NCI-H1930 (cell line): ENCODE results near the gene PLEKHN1.

Experiments
- DNase-seq, 2 experiments: peaks; one replicate each; lab custom pipeline; 2025; lab: John Stamatoyannopoulos, UW

The PLEKHN1 gene

DNA sequence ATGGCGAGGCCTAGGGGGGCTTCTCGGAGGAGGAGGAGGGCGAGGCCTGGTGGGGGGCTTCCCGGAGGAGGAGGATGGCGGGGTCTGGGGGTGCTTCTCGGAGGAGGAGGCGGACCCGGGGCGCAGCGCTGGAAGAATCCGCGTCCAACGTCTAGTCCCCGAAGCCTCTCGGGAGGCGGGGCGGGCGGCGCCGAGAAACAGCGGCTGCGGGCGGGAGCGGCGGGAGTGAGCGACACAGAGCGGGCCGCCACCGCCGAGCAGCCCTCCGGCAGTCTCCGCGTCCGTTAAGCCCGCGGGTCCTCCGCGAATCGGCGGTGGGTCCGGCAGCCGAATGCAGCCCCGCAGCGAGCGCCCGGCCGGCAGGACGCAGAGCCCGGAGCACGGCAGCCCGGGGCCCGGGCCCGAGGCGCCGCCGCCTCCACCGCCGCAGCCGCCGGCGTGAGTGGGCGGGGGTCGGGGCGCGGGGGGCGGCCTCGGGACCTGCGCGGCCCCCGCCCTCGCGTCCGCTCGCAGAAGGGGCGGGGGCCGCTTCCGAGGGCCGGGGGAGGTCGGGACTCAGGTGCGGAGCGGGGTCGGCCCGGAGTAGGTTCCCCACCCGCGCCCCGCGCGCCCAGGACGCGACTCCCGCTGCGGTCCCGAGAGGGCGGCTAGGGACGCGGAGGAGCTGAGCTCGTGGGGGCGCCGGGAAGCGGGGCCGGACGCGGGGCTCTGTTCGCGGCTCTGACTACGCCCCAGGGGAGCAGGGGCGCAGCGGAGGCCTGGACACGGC is 5.7 kb upstream of the PLEKHN1 start, which contains the start of gene KLHL17:
Gene KLHL17, plus strand, starts transcription at position 222 of the 769 bp plus-strand sequence. Its CDS starts 110 bp downstream, at position 332.
- DNase-seq: peak; percentile 63 to 65

DNA sequence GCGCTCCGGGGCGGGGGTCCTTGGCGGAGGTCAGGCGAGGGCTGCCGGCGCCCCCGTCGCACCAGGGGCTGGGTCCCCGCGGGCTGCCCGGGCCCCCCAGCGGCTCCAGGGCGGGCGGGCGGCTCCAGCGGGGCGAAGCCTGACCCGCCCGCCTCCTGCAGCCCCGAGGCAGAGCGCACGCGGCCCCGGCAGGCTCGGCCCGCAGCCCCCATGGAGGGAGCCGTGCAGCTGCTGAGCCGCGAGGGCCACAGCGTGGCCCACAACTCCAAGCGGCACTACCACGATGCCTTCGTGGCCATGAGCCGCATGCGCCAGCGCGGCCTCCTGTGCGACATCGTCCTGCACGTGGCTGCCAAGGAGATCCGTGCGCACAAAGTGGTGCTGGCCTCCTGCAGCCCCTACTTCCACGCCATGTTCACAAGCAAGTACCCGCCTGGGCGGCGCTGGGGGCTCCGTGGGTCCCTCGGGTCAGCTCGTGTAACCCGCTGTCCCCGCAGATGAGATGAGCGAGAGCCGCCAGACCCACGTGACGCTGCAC is 5.1 kb upstream of the PLEKHN1 start:
- no peak for DNase-seq

DNA sequence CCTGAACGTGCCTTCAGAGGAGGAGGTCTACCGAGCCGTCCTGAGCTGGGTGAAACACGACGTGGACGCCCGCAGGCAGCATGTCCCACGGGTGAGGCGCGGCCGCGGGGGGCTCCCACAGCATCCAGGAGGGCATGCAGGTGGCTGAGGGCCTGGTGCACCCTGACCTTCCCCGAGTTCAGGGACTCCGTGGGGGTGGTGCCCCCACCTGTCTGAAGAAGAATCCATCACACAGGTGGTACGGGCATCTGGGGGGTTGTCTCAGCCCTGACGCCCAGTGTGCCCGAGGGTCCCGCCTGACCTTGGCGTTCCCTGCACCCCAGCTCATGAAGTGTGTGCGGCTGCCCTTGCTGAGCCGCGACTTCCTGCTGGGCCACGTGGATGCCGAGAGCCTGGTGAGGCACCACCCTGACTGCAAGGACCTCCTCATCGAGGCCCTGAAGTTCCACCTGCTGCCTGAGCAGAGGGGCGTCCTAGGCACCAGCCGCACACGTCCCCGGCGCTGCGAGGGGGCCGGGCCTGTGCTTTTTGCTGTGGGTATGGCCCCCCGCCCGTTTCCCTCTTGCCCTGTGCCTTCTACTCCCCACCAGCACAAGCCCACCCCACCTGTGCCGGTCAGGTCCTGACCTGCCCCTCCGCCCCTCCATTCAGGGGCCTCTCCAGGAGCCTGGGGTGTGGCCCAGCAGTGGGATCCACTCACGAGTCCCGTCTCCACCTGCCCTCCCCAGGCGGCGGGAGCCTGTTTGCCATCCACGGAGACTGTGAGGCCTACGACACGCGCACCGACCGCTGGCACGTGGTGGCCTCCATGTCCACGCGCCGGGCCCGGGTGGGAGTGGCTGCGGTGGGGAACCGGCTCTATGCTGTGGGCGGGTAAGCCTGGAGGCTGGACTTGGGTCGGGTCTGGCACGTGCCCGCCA is 3.6 kb upstream of the PLEKHN1 start:
- DNase-seq: no peak

DNA sequence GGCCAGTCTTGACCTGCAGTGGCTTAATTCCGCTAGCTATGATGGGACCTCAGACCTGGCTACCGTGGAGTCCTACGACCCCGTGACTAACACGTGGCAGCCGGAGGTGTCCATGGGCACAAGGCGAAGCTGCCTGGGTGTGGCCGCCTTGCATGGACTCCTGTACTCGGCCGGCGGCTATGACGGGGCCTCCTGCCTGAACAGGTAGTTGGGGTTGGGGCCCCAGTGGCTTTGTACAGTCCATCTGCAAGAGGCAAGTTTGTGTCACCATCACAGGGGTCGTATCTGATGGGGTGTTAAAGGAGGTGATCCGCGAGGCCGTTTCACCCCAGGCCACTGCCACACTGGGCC is 3.0 kb upstream of the PLEKHN1 start:
- DNase-seq: no peak

DNA sequence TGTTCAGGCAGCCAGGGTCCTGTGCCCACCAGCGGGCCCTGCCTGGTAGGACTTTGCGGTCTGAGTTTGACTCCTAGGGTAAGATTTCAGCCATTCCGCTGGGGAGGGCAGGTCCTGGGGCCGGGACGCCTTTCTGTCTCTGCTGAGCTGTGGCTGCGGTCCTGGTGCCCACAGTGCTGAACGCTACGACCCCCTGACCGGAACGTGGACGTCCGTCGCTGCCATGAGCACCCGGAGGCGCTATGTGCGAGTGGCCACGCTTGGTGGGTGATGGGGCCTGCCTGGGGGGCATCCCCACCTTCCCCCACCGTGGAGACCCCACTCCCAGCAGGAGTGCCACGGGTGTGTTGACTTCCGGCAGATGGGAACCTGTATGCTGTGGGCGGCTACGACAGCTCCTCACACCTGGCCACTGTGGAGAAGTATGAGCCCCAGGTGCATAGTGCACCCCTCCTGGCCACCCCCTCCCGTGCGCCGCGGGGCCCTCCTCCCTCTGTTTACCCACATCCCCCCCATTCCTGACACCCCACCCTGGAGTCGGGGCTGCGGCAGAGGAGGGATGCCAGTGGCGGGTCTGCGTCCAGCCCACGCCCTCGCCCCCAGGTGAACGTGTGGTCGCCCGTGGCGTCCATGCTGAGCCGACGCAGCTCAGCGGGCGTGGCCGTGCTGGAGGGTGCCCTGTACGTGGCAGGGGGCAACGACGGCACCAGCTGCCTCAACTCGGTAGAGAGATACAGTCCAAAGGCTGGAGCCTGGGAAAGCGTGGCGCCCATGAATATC is 2.3 kb upstream of the PLEKHN1 start:
- no peak for DNase-seq

DNA sequence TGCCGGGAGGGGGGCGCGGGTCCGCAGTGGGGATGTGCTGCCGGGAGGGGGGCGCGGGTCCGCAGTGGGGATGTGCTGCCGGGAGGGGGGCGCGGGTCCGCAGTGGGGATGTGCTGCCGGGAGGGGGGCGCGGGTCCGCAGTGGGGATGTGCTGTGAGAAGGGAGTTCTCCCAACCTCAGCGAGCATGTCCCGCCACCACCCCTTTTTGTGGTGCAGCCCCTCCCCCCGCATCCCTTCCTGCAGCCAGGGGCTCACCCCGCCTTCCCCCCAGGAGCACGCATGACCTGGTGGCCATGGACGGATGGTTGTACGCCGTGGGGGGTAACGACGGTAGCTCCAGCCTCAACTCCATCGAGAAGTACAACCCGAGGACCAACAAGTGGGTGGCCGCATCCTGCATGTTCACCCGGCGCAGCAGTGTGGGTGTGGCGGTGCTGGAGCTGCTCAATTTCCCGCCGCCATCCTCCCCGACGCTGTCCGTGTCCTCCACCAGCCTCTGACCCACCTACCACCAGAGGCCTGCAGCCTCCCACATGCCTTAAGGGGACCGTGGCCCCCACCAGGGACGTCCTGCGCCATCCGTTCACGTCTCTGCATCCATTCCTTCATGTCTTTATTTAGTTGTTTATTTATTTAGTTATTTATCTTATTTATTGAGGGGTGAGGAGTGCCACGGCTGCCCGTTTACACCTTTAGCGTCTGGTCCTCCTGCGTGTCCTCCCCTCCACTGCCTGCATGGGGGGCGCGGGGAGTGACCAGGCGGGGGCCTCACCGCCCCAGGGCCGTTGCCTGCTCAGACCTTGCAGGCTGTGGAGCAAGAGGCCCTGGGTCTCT is 1.4 kb upstream of the PLEKHN1 start:
- no peak for DNase-seq

DNA sequence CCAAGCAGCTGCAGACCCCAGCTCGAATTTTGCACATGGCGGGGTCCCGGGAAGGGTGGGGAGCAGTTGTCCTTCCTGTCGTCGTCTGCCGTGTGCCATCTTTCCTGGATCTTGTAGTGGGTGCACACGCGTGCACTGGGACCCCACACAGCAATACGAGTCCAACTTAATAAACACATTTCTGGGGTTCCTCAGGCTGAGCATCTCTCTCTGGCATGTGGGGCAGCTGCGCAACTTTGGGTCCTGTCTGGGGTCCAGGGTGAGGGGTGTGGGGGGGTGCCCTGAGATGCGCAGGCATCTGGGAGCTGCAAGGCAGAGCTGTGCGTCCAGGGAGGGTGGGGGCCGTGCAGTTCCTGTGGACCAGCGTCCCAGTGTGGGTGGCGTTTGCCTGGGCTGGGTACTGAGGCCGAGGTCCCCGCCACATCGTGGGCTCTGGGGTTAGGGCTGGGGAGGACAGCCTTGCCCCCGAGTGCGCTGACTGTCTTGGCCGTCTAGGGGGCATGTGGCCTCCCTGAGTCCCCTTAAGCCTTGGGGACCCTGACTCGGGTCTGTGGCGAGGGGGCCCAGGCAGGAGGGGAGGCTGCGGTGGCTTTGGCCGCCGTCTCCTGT is 652 bp upstream of the PLEKHN1 start:
- DNase-seq: no peak

DNA sequence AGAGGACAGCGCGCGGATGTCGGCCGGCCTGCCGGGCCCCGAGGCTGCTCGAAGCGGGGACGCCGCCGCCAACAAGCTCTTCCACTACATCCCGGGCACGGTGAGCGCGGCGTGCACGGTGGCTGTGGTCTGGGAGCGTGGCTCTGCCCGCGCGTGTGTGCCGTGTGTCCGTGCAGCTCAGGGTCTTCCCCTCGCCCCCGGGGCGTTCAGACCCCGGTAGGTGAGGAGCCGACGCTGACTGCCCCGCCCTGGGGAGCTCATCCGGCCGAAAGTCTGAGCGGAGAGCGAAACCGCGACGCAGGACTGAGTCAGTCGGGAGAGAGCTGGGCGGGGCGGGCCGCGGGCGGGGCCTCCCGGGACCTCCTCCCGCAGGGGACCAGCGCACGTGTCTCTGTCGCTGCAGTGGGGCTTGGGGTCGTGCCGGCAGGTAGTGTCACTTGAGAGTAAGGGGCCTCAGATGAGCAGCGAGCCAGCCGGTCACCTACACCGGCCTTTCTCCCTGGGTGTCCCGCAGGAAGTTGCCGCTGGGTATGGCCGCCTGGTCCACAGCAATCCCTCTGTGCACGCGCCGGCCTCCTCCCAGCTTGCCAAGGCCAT is 520 bp downstream of the PLEKHN1 start:
- no peak for DNase-seq

DNA sequence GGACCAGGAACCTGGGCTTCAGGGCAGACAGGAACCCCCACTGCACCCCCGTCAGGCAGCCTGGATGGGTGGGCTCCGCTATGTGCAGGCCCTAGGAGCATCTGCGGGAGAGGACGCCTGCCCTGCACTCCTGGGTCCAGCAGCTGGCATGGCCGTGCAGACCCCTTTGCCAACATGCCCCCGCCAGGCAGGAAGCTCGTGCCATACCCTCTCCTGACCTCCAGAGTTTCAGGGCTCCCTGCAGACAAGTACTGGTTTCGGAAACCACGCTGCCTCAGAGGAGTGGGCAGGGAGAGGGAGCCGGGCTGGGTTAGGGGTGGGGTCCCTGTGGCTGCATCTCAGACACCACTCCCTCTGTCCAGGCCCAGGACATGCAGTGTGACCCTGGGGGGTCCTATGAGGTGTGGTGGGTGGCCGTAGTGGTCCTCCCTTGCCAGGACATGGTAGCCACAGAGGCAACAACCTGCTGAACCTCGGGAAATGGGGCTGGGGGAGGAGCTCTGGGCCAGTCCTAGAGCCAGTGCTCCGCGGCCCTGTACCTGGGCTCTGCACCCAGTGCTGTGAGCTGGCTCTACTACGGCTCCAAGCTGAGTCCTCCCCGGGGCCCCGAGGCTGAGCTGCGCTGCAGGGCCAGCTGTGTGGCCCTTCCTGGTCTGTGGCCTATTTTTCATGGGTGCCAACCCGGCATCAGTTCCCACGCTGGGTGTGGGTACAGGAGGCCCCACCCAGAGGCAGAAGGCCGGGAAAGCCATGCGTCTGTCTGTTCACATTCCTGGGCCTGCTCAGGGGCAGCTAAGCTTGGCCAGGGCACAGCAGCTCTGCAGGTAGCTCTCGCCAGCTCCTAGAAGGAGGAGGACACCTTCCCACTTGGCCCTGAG is 1.4 kb downstream of the PLEKHN1 start:
- DNase-seq: no peak

DNA sequence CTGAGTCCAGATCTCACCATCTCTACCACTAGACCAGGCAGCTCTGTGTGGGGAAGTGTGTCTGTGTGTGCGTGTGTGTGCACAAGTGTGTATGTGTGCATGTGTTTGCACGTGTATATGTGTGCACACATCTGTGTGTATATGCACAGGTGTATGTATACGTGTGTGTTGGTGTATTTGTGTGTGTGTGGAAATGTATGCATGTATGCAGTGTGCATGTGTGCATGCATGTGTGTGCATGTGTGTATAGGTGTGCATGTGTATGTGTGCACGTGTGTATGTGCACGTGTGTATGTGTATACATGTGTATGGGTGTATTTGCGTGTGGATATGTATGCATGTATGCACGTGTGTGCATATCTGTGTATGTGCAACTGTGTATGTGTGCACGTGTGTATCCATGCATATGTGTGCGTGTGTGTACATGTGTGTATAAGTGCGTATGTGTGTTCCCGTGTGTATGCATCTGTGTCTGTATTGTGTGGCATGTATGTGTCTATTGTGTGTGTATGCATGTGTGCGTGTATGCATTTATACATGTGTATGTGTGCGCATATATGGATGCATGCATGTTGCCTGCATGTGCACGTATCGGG is 3.1 kb downstream of the PLEKHN1 start:
- DNase-seq: no peak

DNA sequence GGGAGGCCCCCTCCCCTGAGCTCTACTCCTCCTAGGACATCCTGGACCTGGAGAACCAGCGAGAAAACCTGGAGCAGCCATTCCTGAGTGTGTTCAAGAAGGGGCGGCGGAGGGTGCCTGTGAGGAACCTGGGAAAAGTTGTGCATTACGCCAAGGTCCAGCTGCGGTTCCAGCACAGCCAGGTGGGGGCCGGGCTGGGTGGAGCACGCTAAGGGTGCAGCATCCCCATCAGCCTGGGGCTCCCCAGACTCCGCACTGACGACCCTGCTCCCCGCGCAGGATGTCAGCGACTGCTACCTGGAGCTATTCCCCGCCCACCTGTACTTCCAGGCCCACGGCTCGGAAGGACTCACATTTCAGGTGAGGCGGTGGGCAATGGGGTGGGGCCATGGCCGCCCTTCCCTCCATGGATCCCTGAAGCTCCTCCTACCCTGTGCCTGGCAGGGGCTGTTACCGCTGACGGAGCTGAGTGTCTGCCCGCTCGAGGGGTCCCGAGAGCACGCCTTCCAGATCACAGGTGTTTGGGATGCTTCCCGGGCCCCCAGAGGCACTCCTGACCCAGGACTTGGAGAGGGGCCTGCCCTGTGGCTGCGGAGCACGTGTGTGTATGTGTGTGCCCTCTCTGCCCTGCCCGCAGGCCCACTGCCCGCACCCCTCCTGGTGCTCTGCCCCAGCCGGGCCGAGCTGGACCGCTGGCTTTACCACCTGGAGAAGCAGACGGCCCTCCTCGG is 4.1 kb downstream of the PLEKHN1 start:
- DNase-seq: no peak

DNA sequence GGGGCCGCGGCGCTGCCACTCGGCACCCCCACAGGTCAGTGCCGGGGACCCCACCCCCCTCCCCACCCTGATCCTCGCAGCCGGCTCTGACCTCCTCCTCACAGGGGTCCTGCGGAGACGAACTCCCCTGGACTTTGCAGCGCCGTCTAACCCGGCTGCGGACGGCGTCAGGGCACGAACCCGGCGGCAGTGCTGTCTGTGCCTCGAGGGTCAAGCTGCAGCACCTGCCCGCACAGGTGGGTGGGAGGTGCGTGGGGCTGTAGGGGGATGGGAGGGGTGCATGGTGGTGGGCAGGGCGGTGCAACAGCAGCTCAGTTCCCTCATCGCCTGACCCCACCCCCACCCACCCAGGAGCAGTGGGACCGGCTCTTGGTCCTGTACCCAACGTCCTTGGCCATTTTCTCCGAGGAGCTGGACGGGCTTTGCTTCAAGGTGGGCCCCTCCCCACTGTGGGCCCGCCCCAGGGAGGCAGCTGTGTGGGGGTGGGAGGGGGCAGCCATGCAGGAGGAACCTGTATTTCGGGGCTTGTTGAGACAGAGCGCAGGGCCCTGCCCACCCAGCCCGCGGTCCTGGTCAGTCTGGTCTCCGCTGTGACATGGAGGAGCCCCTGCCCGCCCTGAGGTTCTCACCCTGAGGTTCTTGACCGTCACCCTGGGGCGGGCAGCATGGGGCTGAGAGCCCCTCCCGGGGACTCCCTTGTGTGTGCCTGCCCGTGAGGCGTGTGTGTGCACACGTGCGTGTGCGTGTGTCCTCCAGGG is 4.9 kb downstream of the PLEKHN1 start:
- no peak for DNase-seq

DNA sequence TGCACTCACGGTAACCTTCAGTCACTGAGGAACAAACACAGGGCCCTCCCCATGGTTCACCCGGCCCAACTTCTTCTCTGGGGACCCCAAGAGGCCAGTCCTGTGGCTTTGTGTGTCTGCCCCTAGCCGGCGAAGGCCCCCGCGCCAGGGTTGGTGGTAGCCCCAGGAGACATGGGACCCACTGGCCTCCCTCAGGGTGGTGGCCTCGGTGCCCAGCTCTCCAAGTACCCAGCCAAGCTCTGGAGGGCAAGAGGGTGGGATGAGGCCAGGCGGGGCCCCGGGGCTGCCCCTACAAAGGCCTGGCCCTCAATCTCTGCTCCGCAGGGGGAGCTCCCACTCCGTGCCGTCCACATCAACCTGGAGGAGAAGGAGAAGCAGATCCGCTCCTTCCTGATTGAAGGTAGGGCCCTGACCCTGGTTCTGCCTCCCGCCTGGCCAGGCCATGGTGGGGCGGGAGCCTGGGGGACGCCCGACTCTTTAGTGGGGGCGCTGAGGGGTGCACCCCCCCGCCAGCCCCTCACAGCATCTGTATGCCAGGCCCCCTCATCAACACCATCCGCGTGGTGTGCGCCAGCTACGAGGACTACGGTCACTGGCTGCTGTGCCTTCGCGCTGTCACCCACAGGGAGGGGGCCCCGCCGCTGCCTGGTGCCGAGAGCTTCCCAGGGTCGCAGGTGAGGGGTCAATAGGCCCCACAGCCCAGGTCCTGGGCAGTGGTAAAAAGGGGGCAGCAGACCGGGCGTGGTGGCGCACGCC is 5.6 kb downstream of the PLEKHN1 start:
- no peak for DNase-seq

DNA sequence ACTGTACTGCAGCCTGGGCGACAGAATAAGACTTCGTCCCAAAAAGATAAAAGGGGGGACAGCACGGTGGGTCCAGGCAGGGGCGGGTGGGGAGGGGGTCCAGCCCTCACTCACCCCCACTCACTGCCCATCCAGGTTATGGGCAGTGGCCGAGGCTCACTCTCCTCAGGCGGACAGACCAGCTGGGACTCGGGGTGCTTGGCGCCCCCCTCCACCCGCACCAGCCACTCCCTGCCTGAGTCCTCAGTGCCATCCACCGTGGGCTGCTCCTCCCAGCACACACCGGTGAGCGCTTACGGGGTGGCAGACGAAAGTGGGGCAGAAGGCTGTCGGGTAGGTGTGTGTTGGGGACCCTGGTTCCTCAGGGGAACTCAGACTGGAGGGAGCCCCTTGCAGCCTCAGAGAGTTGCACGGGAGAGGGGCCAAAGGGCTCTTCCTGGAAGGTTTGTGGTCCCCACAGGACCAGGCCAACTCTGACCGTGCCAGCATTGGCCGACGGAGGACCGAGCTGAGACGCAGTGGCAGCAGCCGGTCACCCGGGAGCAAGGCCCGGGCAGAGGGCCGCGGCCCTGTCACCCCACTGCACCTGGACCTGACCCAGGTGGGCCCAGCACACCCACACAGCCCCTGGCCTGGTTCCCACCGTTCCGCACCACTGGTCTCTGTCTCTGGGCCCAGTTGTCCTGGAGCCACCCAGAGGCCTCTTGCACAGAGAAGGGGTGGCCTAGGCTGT is 6.6 kb downstream of the PLEKHN1 start:
- DNase-seq: no peak

DNA sequence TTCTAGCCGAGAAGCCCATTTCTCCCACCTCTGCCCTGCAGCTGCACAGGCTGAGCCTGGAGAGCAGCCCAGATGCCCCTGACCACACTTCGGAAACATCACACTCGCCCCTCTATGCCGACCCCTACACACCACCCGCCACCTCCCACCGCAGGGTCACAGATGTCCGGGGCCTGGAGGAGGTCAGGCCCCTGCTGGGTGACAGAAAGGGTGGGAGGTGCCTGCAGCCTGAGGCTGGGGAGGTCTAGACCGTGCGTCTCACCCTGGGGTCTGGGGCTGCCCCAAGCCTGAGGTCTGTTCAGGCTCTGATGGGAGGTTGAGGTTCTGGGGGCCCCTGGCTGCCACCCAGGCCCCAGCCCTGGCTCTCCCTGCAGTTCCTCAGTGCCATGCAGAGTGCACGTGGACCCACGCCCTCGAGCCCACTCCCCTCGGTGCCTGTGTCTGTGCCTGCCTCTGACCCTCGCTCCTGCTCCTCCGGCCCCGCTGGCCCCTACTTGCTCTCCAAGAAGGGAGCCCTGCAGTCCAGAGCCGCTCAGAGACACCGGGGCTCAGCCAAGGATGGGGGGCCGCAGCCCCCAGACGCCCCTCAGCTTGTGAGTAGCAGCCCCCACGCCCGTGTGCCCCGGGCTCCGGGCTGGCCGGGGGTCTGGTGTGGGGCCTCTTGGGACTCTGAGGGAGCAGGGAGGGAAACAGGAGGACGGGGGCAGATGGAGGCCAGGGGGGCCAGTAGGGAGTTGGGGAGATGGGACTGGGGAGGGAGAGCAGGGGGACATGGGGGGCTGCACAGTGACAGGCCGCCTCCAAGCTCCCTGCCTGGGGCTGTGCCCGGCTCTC is 7.4 kb downstream of the PLEKHN1 start:
- DNase-seq: no peak
